ENCODE data around the gene SBF2. TPM values are rescaled to one million over a fixed set of nuclear protein-coding genes. Genes with fewer than 3 reads are reported as not detected.

Gene SBF2
- total RNA-seq, 1 experiment from 2014 or later: 31.3 TPM

GRCh38 chr11:10087186-10087922 lies 206.7 kb downstream of the SBF2 start:
- TF ChIP-seq EZH2phosphoT487 (IDR thresholded peaks at IDR 0.05; ENCODE audit: borderline replicate concordance, low read length) (no peak), CTCF (conservative IDR thresholded peaks at IDR 0.05; ENCODE audit: low read depth, low read length) (no peak), EZH2 (IDR thresholded peaks at IDR 0.05; ENCODE audit: low read length, unreplicated experiment) (no peak)
- no TSS peak for BruUV-seq (replicated peaks)
- POLR2A ChIA-PET (ENCODE audit: unreplicated experiment): no interaction called here
- intact Hi-C loops (cut with micrococcal nuclease): no loop called here
- Histone ChIP-seq H3K9ac (ENCODE audit: low read length) (no peak overlapping the region), H3K4me2 (ENCODE audit: low read length) (no peak overlapping the region), H3K9me2 (replicated peaks; ENCODE audit: low read length) (no peaks in the 10 kb centered on the region), H3K79me2 (ENCODE audit: low read length) (no peaks in the 10 kb centered on the region), H4K20me1 (ENCODE audit: low read length) (no peaks in the 10 kb centered on the region), H3K27ac (ENCODE audit: low read length) (no peak overlapping the region), H3K36me3 (ENCODE audit: low read depth, low read length) (no peaks in the 10 kb centered on the region), H3F3A (ENCODE audit: low read length, unreplicated experiment) (no peaks in the 10 kb centered on the region), H3K4me1 (ENCODE audit: insufficient read depth, low read length) (peaks cover 14% of the 10 kb centered on the region), H2AFZ (ENCODE audit: low read length) (no peak overlapping the region), H3K27me3 (ENCODE audit: low read length) (no peaks in the 10 kb centered on the region), H3K4me3 (ENCODE audit: low read length) (no peak overlapping the region), H3K9me3 (ENCODE audit: low read length) (no peaks in the 10 kb centered on the region)
- CTCF ChIA-PET: no interaction called here
- ATAC-seq: no peak
- no peak for DNase-seq

DNA sequence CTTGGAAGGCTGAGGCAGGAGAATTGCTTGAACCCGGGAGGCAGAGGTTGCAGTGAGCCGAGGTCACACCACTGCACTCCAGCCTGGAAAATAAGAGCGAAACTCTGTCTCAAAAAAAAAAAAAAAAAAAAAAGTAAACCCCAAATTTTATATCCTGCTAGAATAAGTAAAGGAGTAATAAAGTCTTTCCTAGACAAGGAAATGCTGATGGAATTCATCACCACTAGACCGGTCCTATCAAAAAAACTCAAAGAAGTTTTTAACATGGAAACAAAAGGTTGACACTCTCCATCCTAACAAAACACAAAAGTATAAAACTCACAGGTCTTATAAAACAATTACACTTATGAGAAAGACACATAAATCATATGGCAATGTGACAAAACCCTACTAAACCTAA lies 213.9 kb downstream of the SBF2 start:
- no peaks in the 10 kb centered on the region for H3F3A ChIP-seq (ENCODE audit: low read length, unreplicated experiment)
- no peak for DNase-seq
- BruUV-seq (replicated peaks): no TSS peak
- H3K4me3 ChIP-seq (ENCODE audit: low read length): no peak overlapping the region
- no peak for ATAC-seq
- peaks cover 4% of the 10 kb centered on the region; the same call in 1 of the 2 replicates for H3K36me3 ChIP-seq (ENCODE audit: low read depth, low read length)
- H3K79me2 ChIP-seq (ENCODE audit: low read length): peaks cover 4% of the 10 kb centered on the region; the same call in 1 of the 2 replicates
- ChIA-PET CTCF (no interaction called here), POLR2A (ENCODE audit: unreplicated experiment) (no interaction called here)
- no peaks in the 10 kb centered on the region for H3K4me1 ChIP-seq (ENCODE audit: insufficient read depth, low read length)
- H3K9me3 ChIP-seq (ENCODE audit: low read length): no peaks in the 10 kb centered on the region
- no peak overlapping the region for H3K4me2 ChIP-seq (ENCODE audit: low read length)
- no peaks in the 10 kb centered on the region for H3K9me2 ChIP-seq (replicated peaks; ENCODE audit: low read length)
- H4K20me1 ChIP-seq (ENCODE audit: low read length): no peaks in the 10 kb centered on the region
- TF ChIP-seq CTCF (conservative IDR thresholded peaks at IDR 0.05; ENCODE audit: low read depth, low read length): no peak
- H3K9ac ChIP-seq (ENCODE audit: low read length): no peak overlapping the region
- no peak overlapping the region for H2AFZ ChIP-seq (ENCODE audit: low read length)
- intact Hi-C loops (cut with micrococcal nuclease): no loop called here
- H3K27me3 ChIP-seq (ENCODE audit: low read length): no peaks in the 10 kb centered on the region
- H3K27ac ChIP-seq (ENCODE audit: low read length): no peak overlapping the region

DNA sequence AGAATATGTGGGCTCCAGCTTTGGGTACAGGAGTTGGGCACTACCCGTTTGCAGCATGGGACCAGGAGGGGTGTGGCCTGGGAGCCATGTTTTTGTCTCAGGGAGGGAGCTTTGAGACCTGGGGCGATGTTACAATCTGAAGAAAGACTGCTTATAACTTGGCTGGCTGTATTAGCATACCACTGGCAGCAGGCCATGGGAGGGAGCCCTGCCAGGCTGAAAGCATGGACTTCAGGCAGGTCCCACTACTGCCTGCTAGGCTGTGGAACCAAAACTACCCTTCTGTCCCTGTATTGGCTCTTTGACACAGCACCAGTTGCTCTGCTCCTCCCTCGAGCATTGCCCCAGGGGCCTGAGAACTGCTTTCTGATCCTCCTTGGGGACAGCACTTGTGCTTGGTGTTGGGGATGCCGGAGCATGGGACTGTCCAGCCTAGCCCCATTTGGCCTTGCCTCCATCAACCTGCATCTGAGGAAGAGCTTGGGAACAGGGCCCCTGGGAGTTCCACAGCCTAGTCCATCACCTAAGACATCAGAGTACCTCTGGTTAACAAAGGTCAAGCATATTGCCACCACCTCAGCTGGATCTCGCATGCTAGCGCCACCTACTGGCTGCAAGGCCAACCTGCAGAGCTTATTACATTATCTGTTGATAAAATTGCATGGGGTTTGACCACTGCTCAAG lies 217.4 kb downstream of the SBF2 start:
- no peaks in the 10 kb centered on the region for H3K9me3 ChIP-seq (ENCODE audit: low read length)
- ChIA-PET CTCF (interaction anchor here (0.6 kb wide), 1 partner anchor 82 kb away, joined by 4 read pairs; no protein-coding TSS in a partner anchor), POLR2A (ENCODE audit: unreplicated experiment) (no interaction called here)
- H3K36me3 ChIP-seq (ENCODE audit: low read depth, low read length): peaks cover 4% of the 10 kb centered on the region; the same call in 1 of the 2 replicates
- H3K9ac ChIP-seq (ENCODE audit: low read length): no peak overlapping the region
- H3K27me3 ChIP-seq (ENCODE audit: low read length): no peaks in the 10 kb centered on the region
- no peak for TF ChIP-seq EZH2phosphoT487 (IDR thresholded peaks at IDR 0.05; ENCODE audit: borderline replicate concordance, low read length)
- TF ChIP-seq CTCF (conservative IDR thresholded peaks at IDR 0.05; ENCODE audit: low read depth, low read length): peak; percentile 75
- no peak for TF ChIP-seq EZH2 (IDR thresholded peaks at IDR 0.05; ENCODE audit: low read length, unreplicated experiment)
- DNase-seq: peak; percentile 59
- intact Hi-C loops (cut with micrococcal nuclease): no loop called here
- H4K20me1 ChIP-seq (ENCODE audit: low read length): no peaks in the 10 kb centered on the region
- ATAC-seq: peak; percentile 42
- no peak overlapping the region for H2AFZ ChIP-seq (ENCODE audit: low read length)
- no peak overlapping the region for H3K4me2 ChIP-seq (ENCODE audit: low read length)
- no peaks in the 10 kb centered on the region for H3F3A ChIP-seq (ENCODE audit: low read length, unreplicated experiment)
- H3K4me3 ChIP-seq (ENCODE audit: low read length): no peak overlapping the region
- peaks cover 4% of the 10 kb centered on the region; the same call in 1 of the 2 replicates for H3K79me2 ChIP-seq (ENCODE audit: low read length)
- no peak overlapping the region for H3K27ac ChIP-seq (ENCODE audit: low read length)
- no peaks in the 10 kb centered on the region for H3K4me1 ChIP-seq (ENCODE audit: insufficient read depth, low read length)
- H3K9me2 ChIP-seq (replicated peaks; ENCODE audit: low read length): no peaks in the 10 kb centered on the region
- BruUV-seq (replicated peaks): no TSS peak
